Cardiac muscle cell (in vitro differentiated cells and primary cell): ENCODE data around the gene ZFP69B. TPM values are rescaled to one million over a fixed set of nuclear protein-coding genes. Genes with fewer than 3 reads are reported as not detected.

Experiments used
- DNase-seq, 2 donors: peaks; one replicate each; pipeline versions ENCODE4 v3.0.0 to v3.0.0-alpha.2; 2010 to 2017; ENCODE audit warnings: low read depth in 1 of 2, low spot score in 1 of 2
- H3K27ac ChIP-seq: fragments of 200-600 bp; sonication (generic); 2 replicates; pipeline ENCODE4 v1.5.1; 2016
- H3K27me3 ChIP-seq: fragments of 200-600 bp; sonication (generic); 2 replicates; pipeline ENCODE4 v1.6.0; 2016; ENCODE audit warnings: control low read depth
- H3K36me3 ChIP-seq: fragments of 200-600 bp; sonication (generic); 2 replicates; pipeline ENCODE4 v1.5.1; 2016; ENCODE audit warnings: control low read depth
- H3K4me1 ChIP-seq: fragments of 200-600 bp; sonication (generic); 2 replicates; pipeline ENCODE4 v1.8.1; 2017; ENCODE audit warnings: low read depth, mild to moderate bottlenecking, mixed run types
- H3K4me3 ChIP-seq: fragments of 200-600 bp; sonication (generic); 2 replicates; pipeline ENCODE4 v1.5.1; 2016; ENCODE audit warnings: mild to moderate bottlenecking
- H3K9me3 ChIP-seq: fragments of 200-600 bp; sonication (generic); 2 replicates; pipeline ENCODE4 v1.5.1; 2017; ENCODE audit warnings: low read depth, mild to moderate bottlenecking, control low read depth
- CTCF ChIP-seq: IDR thresholded peaks from 2 replicates; pipeline ENCODE4 v1.5.1; 2012; ENCODE audit warnings: low read depth, mild to moderate bottlenecking, low read length
- polyA plus RNA-seq: library from polyadenylated mRNA; unstranded; fragments of >200 nt; fragmentation: Nextera tagmentation; extraction: Ambion mirVana; gene quantifications from 2 replicates; pipeline ENCODE4 v1.2.1, GENCODE V29; 2016
- total RNA-seq: library from RNA; depleted of rRNA; stranded (reverse); fragments of >200 nt; gene quantifications from 2 replicates; pipeline ENCODE4 v1.2.3, GENCODE V29; 2016

The ZFP69B gene
- total and polyA plus RNA-seq, 2 experiments from 2014 or later, result 2.7 to 3.7 TPM

GRCh38 chr1:40409467-40409866 is 40.8 kb upstream of the ZFP69B start:
- Histone ChIP-seq H3K36me3 (no peaks in the 10 kb centered on the region), H3K4me3 (no peak overlapping the region), H3K27me3 (no peaks in the 10 kb centered on the region), H3K4me1 (no peaks in the 10 kb centered on the region), H3K27ac (no peak overlapping the region), H3K9me3 (no peaks in the 10 kb centered on the region)
- TF ChIP-seq CTCF, result no peak
- DNase-seq, result no peak

- no peaks in the 10 kb centered on the region for H3K27me3 ChIP-seq
- no peak for DNase-seq
- H3K27ac ChIP-seq, result no peak overlapping the region
- peaks cover 12% of the 10 kb centered on the region for H3K36me3 ChIP-seq
- H3K9me3 ChIP-seq, result no peaks in the 10 kb centered on the region
- TF ChIP-seq CTCF, result no peak
- H3K4me1 ChIP-seq, result no peaks in the 10 kb centered on the region
- no peak overlapping the region for H3K4me3 ChIP-seq
Observed at GRCh38 chr1:40411294-40411693, 39.0 kb upstream of the ZFP69B start.

- DNase-seq, result no peak
- Histone ChIP-seq H3K27ac (no peak overlapping the region), H3K4me3 (no peak overlapping the region), H3K27me3 (no peaks in the 10 kb centered on the region), H3K4me1 (no peaks in the 10 kb centered on the region), H3K36me3 (peaks cover 15% of the 10 kb centered on the region), H3K9me3 (no peaks in the 10 kb centered on the region)
- no peak for TF ChIP-seq CTCF
Observed at GRCh38 chr1:40411843-40412242, 38.4 kb upstream of the ZFP69B start.

GRCh38 chr1:40413527-40414252 is 36.6 kb upstream of the ZFP69B start:
- Histone ChIP-seq H3K4me3 (no peak overlapping the region), H3K27me3 (no peaks in the 10 kb centered on the region)

GRCh38 chr1:40414331-40414730 is 35.9 kb upstream of the ZFP69B start:
- no peak for TF ChIP-seq CTCF

More at GRCh38 chr1:40413527-40414252, 36.6 kb upstream of the ZFP69B start:
- Histone ChIP-seq H3K27ac (no peak overlapping the region), H3K4me1 (no peaks in the 10 kb centered on the region), H3K36me3 (peaks cover 18% of the 10 kb centered on the region), H3K9me3 (no peaks in the 10 kb centered on the region)
- TF ChIP-seq CTCF, result no peak
- DNase-seq, result no peak

More at GRCh38 chr1:40414331-40414730, 35.9 kb upstream of the ZFP69B start:
- H3K4me3 ChIP-seq, result no peak overlapping the region
- H3K27ac ChIP-seq, result no peak overlapping the region
- no peaks in the 10 kb centered on the region for H3K4me1 ChIP-seq
- no peak for DNase-seq
- H3K9me3 ChIP-seq, result no peaks in the 10 kb centered on the region
- no peaks in the 10 kb centered on the region for H3K27me3 ChIP-seq
- peaks cover 19% of the 10 kb centered on the region for H3K36me3 ChIP-seq
